ENCODE measurements around the gene POU6F2. TPM values are rescaled to one million over a fixed set of nuclear protein-coding genes. Genes with fewer than 3 reads are reported as not detected.

The POU6F2 gene
- total and polyA plus RNA-seq, 9 of the 15 experiments (the other 6 are each of a cell fraction or from before 2014, with no cell fraction given) = 0.29 to 1.5 (median 0.96) TPM

DNA sequence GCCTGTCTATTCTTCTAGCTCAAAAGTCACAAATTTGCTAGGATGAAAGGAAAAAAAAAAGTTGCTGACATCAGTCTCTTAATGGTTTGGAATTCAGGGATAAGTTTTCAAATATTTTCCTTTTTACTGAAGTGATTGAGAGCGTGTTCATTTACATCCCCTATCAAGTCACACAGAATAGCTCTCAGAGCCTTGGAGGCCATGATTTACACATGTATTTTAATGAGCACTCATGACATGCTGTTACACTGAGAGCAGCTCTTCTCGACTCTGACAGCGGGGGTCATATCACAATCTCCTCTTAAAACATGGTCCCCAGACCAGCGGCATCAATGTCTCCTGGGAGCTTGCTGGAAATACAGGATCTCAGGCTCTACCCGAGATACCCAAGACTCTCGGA lies 232.7 kb downstream of the POU6F2 start:
- no peak for DNase-seq (ENCODE audit: extremely low read depth in 1 of 4, low spot score in 3 of 4)
- H3K9me3 ChIP-seq (replicated peaks; ENCODE audit: control insufficient read depth, insufficient read depth, low read depth, low read length) = no peaks in the 10 kb centered on the region
- ChIA-PET CTCF (ENCODE audit: low intra/inter-chr PET ratio) (no interaction called here), POLR2A (interaction anchor here (0.7 kb wide), 1 partner anchor 983 kb away, joined by 3 read pairs; no protein-coding TSS in a partner anchor)
- TF ChIP-seq ZNF785 (CRISPR knock-in tag; IDR thresholded peaks at IDR 0.05) = no peak
- TF ChIP-seq, protein P1, sequence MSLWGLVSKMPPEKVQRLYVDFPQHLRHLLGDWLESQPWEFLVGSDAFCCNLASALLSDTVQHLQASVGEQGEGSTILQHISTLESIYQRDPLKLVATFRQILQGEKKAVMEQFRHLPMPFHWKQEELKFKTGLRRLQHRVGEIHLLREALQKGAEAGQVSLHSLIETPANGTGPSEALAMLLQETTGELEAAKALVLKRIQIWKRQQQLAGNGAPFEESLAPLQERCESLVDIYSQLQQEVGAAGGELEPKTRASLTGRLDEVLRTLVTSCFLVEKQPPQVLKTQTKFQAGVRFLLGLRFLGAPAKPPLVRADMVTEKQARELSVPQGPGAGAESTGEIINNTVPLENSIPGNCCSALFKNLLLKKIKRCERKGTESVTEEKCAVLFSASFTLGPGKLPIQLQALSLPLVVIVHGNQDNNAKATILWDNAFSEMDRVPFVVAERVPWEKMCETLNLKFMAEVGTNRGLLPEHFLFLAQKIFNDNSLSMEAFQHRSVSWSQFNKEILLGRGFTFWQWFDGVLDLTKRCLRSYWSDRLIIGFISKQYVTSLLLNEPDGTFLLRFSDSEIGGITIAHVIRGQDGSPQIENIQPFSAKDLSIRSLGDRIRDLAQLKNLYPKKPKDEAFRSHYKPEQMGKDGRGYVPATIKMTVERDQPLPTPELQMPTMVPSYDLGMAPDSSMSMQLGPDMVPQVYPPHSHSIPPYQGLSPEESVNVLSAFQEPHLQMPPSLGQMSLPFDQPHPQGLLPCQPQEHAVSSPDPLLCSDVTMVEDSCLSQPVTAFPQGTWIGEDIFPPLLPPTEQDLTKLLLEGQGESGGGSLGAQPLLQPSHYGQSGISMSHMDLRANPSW (CRISPR knock-in tag; IDR thresholded peaks at IDR 0.05) = no peak
- no peak for TF ChIP-seq SMAD2 (IDR thresholded peaks at IDR 0.05; ENCODE audit: low read depth, low read length)
- TF ChIP-seq, protein P2, sequence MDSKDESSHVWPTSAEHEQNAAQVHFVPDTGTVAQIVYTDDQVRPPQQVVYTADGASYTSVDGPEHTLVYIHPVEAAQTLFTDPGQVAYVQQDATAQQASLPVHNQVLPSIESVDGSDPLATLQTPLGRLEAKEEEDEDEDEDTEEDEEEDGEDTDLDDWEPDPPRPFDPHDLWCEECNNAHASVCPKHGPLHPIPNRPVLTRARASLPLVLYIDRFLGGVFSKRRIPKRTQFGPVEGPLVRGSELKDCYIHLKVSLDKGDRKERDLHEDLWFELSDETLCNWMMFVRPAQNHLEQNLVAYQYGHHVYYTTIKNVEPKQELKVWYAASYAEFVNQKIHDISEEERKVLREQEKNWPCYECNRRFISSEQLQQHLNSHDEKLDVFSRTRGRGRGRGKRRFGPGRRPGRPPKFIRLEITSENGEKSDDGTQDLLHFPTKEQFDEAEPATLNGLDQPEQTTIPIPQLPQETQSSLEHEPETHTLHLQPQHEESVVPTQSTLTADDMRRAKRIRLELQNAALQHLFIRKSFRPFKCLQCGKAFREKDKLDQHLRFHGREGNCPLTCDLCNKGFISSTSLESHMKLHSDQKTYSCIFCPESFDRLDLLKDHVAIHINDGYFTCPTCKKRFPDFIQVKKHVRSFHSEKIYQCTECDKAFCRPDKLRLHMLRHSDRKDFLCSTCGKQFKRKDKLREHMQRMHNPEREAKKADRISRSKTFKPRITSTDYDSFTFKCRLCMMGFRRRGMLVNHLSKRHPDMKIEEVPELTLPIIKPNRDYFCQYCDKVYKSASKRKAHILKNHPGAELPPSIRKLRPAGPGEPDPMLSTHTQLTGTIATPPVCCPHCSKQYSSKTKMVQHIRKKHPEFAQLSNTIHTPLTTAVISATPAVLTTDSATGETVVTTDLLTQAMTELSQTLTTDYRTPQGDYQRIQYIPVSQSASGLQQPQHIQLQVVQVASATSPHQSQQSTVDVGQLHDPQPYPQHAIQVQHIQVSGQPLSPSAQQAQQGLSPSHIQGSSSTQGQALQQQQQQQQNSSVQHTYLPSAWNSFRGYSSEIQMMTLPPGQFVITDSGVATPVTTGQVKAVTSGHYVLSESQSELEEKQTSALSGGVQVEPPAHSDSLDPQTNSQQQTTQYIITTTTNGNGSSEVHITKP (IDR thresholded peaks at IDR 0.05; ENCODE audit: partially characterized antibody) = no peak
- H3K9me1 ChIP-seq (ENCODE audit: control insufficient read depth, insufficient read depth, low read length) = no peaks in the 10 kb centered on the region
- no TSS peak for BruUV-seq (replicated peaks)
- H3K4me1 ChIP-seq (replicated peaks in 1 of 2; ENCODE audit: control insufficient read depth in 2 of 2, insufficient read depth in 2 of 2, low read length in 2 of 2) = no peaks in the 10 kb centered on the region
- no peak overlapping the region for H3K4me3 ChIP-seq
- H3K79me2 ChIP-seq (ENCODE audit: control insufficient read depth, insufficient read depth, low read length) = no peaks in the 10 kb centered on the region
- no peak overlapping the region for H3K27ac ChIP-seq (ENCODE audit: extremely low read depth, low read depth, low read length)
- in situ Hi-C loops (cut with MboI) = no loop called here
- no peak for ATAC-seq
- H2AFZ ChIP-seq (ENCODE audit: low read depth, low read length) = no peak overlapping the region
- FAIRE-seq = no peak
- 1% methylated on average over 6 of the region's 6 CpGs for WGBS (ENCODE audit: insufficient coverage, low coverage, missing lambda C conversion rate)
- H3K27me3 ChIP-seq (ENCODE audit: control insufficient read depth in 2 of 2, insufficient read depth in 2 of 2, low read length in 2 of 2) = no peaks in the 10 kb centered on the region
- H3K36me3 ChIP-seq (ENCODE audit: control insufficient read depth, insufficient read depth, low read length) = no peaks in the 10 kb centered on the region
- no peak overlapping the region for H3K4me2 ChIP-seq (ENCODE audit: insufficient read depth, low read length)
- intact Hi-C loops (cut with micrococcal nuclease) = no loop called here
- no peak overlapping the region for H3K9ac ChIP-seq (ENCODE audit: insufficient read depth in 1 of 2, low read depth in 2 of 2, low read length in 2 of 2)
- no peaks in the 10 kb centered on the region for H4K20me1 ChIP-seq (replicated peaks; ENCODE audit: control insufficient read depth, insufficient read depth, low read length)
